Colon (tissue), 2 donors: ENCODE data around the gene IQUB.
"Not testable (repeated sequence)": the region's sequence is repeated elsewhere in the genome, so short reads cannot be mapped to it uniquely, and the experiment has no call there.

Experiments
- FAIRE-seq: peaks from 2 replicates; lab custom pipeline; 2012; peaks lifted over from hg19 to GRCh38; lab: Jason Lieb, UNC
- donor health status: control.
- donor health status: control.

Gene IQUB

GRCh38 chr7:123534383-123535260 is at the start of gene IQUB:
TSS of gene IQUB (minus strand) at chr7:123534595. CDS start at chr7:123512340, 22,255 bp downstream.
- FAIRE-seq: no peak

DNA sequence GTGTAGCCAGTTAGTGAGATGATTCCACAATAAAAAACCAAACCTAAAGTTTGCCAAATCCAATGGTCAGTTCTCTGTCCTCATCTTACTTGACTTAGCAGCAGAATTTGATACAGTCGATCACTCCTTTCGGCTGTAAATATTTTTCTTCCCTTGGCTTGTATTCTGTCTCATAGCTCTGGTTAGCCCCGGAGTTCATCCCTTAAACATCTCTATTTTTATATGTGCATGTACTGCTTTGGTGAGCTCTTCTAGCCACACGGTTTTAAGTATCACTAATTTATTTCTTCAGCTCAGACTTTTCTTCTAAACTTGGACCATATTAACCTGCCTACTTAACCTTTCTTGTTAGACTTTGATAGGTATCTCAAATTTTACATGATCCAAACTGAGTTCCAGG is 49.4 kb upstream of the IQUB start:
- no peak for FAIRE-seq

DNA sequence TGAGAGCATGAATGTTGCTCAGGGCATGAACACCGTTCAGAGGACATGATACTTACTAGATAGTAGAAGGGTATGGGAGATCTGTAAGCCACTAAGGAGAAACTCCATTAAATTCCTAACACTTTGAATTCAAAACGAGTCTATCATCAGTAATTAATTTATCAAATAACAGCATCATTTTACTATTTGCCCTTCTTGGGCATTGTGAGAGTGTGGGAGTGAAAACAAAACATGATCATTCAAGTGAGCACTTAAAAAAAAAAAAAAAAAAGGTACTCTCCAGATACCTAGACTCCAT is 46.7 kb upstream of the IQUB start:
- FAIRE-seq: no peak

DNA sequence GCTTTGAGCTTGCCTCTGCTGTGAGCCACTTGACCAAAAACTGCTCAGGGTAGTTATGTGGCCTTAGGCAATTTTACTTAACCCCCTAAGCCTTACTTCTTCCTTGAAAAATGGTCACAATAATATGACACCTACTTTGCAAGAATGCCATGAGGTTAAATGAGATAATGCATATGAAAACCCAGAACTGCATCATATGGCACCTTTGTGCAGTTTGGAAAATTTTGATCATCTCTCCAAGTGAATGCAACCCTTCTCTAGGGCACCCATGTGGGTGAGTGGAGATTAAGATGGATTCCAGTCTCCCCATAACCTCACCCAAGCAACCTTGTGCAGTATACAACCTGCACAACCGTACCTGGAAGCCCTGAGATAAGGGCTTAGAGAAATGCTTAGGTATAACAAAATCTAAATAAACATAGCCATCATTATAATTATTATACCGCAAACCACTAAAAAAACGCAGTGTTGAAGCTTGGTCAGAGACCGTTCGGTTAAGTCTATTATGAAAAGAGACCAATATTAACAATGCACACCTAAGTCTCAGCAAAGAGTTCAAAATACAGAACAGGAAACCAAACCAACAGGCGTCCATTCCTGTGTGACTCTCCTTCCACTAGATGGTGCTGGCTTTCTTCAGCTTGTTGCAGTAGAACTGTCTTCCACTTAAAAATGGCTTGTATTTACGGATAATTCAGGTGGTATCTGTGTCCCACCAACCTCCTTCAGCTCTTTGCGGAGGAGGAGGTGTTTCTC is 46.2 kb upstream of the IQUB start:
- FAIRE-seq: no peak

DNA sequence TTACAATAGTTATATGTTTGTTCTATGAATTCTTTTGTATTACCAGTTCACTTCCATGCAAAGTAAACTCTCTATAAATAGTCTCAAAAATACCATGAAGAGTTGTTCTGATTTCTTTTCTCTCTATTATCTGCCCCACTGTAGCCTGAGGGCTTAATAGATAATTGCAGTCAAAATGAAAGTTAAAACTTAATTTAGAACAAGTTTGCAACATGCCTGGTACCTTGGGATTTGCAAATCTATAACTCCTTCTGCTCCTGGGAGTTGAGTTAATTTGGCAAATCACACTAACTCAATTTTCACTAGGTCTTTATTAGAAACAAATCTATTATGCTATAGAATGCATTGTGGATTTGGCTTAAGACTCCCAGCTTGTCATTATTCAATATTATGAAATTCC is 45.0 kb upstream of the IQUB start:
- FAIRE-seq: no peak

DNA sequence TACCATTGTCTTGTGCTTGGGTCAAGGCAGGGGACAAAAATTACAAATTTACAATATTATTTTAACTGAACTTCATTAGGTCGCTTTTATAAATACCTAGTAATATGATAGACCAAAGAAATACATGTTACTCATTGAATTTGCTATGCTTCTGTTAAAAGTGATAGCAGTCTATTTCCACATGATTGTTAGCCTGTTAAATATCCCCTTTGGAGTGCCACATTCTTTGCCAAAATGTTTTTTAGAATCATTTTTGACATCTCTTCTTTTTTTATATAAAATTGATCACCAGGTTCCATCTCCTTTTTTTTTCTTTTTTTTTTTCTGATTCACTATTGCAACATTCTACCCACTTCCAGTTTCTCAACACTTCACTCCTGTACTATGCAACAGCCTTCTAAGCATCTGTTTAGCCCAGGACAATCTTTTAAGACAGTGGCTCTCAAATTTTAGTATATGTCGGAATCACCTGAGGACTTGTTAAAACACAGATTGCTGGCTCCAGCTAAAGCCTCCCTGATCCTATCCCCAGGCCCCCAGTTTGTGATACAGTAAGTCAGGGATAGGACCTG is 39.6 kb upstream of the IQUB start:
- FAIRE-seq: no peak

- FAIRE-seq: no peak
These were observed 38.9 kb upstream of the IQUB start for GRCh38 chr7:123573341-123573740.

- no peak for FAIRE-seq
These were observed 37.3 kb upstream of the IQUB start for GRCh38 chr7:123571684-123572083.

DNA sequence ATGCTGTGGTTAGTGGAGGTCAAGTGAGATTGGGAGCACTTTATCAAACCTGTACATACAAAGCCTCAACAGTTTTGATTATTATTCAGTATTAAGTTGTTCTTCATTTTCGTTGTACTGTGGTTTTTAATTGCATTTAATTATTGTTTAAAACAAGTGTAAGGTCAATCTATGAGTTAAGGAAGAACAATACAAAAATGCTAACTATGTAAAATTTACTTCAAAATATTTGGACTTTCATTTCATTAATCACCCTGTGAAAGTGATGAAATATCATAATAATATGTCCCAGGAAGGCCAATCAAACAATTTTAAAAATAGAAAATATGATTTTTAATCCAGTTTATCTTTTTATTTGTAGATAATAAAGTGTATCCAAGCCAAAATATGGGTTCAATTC is 36.8 kb upstream of the IQUB start:
- FAIRE-seq: no peak

DNA sequence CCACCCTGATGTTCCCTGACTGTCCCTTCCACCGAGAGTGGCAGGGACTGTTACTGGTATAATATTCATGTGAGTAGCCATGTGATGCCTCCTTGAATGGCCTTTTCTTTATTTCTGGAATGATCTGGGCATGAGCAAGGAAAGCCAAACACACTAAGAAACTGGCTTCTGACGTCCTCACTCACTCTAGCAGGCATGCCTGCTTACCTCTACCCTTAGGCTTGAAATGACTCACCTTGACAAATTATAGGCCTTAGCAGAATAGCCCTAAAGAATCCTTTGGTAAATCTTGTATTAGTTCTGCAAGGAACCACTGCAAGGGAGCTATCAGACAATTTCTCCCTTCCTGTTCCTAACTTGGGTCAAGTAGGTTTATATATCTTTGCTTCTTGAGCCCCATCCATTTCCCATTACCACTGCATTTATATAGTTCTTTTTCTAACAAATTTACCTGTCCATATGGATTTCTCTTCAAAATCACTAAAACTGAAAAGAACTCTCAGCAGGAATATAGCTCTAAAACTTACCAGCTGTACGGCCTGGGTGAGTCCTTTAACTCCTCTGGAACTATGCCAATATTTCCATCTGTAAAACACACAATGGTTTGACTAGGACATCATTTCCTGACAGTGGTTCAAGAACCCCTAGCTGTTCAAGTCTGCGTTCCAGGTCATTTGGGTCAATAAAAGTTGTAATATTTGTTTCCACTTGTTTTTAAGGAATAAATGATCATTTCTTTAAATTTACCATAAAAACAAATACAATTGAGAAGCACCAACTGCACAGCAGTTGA is 36.2 kb upstream of the IQUB start:
- no peak for FAIRE-seq

GRCh38 chr7:123569352-123570010 is 35.1 kb upstream of the IQUB start:
- FAIRE-seq: no peak

- FAIRE-seq: no peak
These were observed 27.7 kb upstream of the IQUB start for GRCh38 chr7:123562121-123562520.

- no peak for FAIRE-seq
These were observed 24.0 kb upstream of the IQUB start for GRCh38 chr7:123558289-123558874.

DNA sequence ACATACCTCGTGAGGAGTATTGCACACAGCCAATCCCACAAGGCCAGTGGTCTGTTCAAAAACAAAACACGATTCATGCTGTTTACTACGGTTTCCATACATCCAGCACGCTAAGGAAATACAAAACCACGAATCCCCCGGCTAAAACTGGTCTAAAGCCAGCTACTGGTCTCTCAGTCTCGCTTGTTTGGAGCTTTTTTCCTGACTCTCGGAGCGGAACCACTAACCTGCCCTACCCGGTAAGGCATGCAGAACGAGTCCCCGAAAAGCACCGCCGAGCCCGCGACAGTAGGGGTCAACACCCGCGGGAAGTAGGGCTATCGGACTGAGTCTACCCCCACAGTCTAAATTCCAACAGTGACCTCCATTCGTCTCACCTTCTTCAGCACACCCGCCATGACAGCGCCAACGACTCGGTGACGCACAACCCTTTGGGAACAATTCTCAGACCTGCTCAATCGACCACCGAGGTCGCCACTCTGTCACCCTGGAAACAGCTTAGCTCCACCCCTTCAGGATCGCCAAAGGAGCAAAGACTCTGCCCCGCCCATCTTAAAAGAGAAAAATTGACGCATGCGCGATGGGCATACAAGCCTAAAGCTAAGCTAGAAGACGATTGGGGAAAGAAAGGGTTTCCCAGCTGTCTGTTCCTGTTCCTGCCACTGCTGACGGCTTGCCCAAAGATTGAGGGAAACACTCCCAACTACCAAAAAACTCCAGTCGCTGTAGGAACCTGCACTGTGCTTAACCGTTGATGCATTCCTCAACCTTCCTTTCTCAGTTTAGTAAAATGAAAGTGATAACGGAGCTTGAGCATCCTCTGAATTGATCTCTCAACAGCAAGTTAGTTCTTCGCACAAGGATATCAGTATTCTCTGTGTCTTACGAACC is 23.2 kb upstream of the IQUB start, which contains the start of gene NDUFA5:
Gene NDUFA5, minus strand, starts transcription at position 421 of the 891 bp plus-strand sequence. Its CDS starts 23 bp downstream, at position 398.
- FAIRE-seq: peak; percentile 72

DNA sequence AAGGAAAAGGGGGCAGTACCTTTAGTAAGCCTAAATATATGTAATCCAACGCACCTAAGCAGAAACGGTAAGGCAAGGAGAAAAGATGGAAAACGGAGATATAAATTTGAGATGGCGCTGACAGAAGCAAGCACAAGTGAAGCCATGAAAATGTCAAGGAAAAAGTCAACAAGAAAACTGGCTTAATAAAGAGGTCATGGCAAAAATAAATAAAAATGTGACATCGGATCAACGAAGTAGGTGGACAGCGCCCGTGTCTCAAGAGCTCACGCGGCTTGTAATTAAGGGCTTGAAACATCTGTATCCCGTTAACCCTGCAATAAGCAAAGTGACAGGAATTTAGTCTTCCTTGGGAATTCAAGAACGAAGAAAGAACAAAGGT is 22.6 kb upstream of the IQUB start:
- no peak for FAIRE-seq

- FAIRE-seq: no peak
These were observed 21.1 kb upstream of the IQUB start for GRCh38 chr7:123555484-123555883.

DNA sequence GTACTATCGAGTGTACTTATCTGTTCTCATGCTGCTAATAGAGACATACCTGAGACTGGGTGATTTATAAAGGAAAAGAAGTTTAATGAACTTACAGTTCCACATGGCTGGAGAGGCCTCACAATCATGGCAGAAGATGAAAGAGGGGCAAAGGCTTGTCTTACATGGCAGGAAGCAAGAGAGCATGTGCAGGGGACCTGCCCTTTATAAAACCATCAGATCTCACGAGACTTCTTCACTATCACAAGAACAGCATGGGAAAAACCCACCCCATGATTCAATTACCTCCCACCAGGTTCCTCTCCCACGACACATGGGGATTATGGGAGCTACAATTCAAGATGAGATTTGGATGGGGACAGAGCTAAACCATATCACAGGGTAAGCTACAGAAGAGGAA is 18.8 kb upstream of the IQUB start:
- FAIRE-seq: no peak

GRCh38 chr7:123552641-123553040 is 18.2 kb upstream of the IQUB start:
- no peak for FAIRE-seq

DNA sequence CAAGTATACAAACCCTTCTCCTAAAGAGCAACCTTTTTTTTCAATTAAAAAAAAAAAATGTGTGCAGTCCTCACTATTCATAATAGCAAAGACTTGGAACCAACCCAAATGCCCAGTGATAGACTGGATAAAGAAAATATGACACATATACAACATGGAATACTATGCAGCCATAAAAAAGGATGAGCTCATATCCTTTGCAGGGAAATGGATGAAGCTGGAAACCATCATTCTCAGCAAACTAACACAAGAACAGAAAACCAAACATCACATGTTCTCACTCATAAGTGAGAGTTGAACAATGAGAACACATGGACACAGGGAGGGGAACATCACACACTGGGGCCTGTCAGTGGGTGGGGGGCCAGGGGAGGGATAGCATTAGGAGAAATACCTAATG is 17.7 kb upstream of the IQUB start:
- FAIRE-seq: not testable (repeated sequence)

- FAIRE-seq: no peak
These were observed 14.0 kb upstream of the IQUB start for GRCh38 chr7:123548406-123548805.
